IMR-90 (cell line): ENCODE measurements around the gene ACOT4. TPM values are rescaled to one million over a fixed set of nuclear protein-coding genes. Genes with fewer than 3 reads are reported as not detected.
"Not testable (repeated sequence)": the region's sequence is repeated elsewhere in the genome, so short reads cannot be mapped to it uniquely, and the experiment has no call there.

Source experiments
- ATAC-seq: fragments of 200-7000 bp; cut with Tn5 transposase; 2 replicates; pipeline ENCODE4 v1.9.1; 2020; ENCODE audit warnings: low read depth, mild to moderate bottlenecking, moderate library complexity
- BruUV-seq: library from RNA; stranded (reverse); fragments of 400-500 nt; replicated peaks from 2 replicates; lab custom pipeline; 2021; lab: Mats Ljungman, UMichigan
- CTCF ChIA-PET: fragments of 300-600 bp; formaldehyde crosslinking; extraction: SDS; loops from one replicate; lab custom pipeline; 2021; ENCODE audit warnings: antibody characterized with exemption; lab: Yijun Ruan, JAX
- POLR2A ChIA-PET: fragments of 300-600 bp; sonication (Branson Sonifier 250); formaldehyde crosslinking; loops from one replicate; lab custom pipeline; 2022; ENCODE audit warnings: antibody characterized with exemption; ENCODE audit not compliant: unreplicated experiment; lab: Charles Lee
- DNase-seq: peaks from one replicate; pipeline ENCODE4 v3.0.0; 2013
- H2AFZ ChIP-seq: replicated peaks from 2 replicates; pipeline ENCODE3; 2013; ENCODE audit warnings: low read length, mild to moderate bottlenecking; ENCODE audit not compliant: poor library complexity
- H2AK5ac ChIP-seq: 2 replicates; pipeline ENCODE4 v1.6.1; 2013; ENCODE audit warnings: low read depth, low read length, inconsistent platforms
- H2AK9ac ChIP-seq: replicated peaks from 2 replicates; pipeline ENCODE3; 2013; ENCODE audit warnings: mild to moderate bottlenecking, low read depth, low read length, moderate library complexity; ENCODE audit not compliant: poor library complexity
- H2BK120ac ChIP-seq: 2 replicates; pipeline ENCODE4 v1.6.1; 2013; ENCODE audit warnings: low read depth, low read length, inconsistent platforms
- H2BK15ac ChIP-seq: 3 replicates; pipeline ENCODE4 v1.6.1; 2013; ENCODE audit warnings: low read depth, low read length, inconsistent platforms
- H2BK20ac ChIP-seq: 2 replicates; pipeline ENCODE4 v1.6.1; 2013; ENCODE audit warnings: low read depth, mild to moderate bottlenecking, inconsistent platforms, low read length, moderate library complexity
- H2BK5ac ChIP-seq: 2 replicates; pipeline ENCODE4 v1.6.1; 2013; ENCODE audit warnings: mild to moderate bottlenecking, low read depth, low read length, inconsistent platforms; ENCODE audit not compliant: poor library complexity, severe bottlenecking
- H3K14ac ChIP-seq: replicated peaks from 2 replicates; pipeline ENCODE4 v1.6.1; 2013; ENCODE audit warnings: low read depth, low read length, inconsistent platforms
- H3K18ac ChIP-seq: 2 replicates; pipeline ENCODE4 v1.6.1; 2013; ENCODE audit warnings: low read depth, low read length, control low read depth
- H3K23ac ChIP-seq: 2 replicates; pipeline ENCODE4 v1.6.1; 2013; ENCODE audit warnings: low read depth, low read length, inconsistent platforms
- H3K27ac ChIP-seq: 2 replicates; pipeline ENCODE4 v1.5.1; 2013; ENCODE audit warnings: mild to moderate bottlenecking, control low read depth, low read length; ENCODE audit not compliant: insufficient read depth
- H3K27me3 ChIP-seq: 2 replicates; pipeline ENCODE4 v1.6.1; 2013; ENCODE audit warnings: low read length; ENCODE audit not compliant: control insufficient read depth, insufficient read depth
- H3K36me3 ChIP-seq: 2 replicates; pipeline ENCODE4 v1.6.1; 2013; ENCODE audit warnings: low read length, mixed read lengths; ENCODE audit not compliant: control insufficient read depth, insufficient read depth
- H3K4ac ChIP-seq: 2 replicates; pipeline ENCODE4 v1.6.1; 2013; ENCODE audit warnings: low read depth, low read length, inconsistent platforms
- H3K4me1 ChIP-seq: 2 replicates; pipeline ENCODE4 v1.6.1; 2013; ENCODE audit warnings: low read length, mixed read lengths; ENCODE audit not compliant: control insufficient read depth, insufficient read depth
- H3K4me2 ChIP-seq: 2 replicates; pipeline ENCODE4 v1.6.1; 2013; ENCODE audit warnings: low read depth, mild to moderate bottlenecking, control low read depth, low read length, moderate library complexity
- H3K4me3 ChIP-seq: 2 replicates; pipeline ENCODE4 v1.5.1; 2013; ENCODE audit warnings: low read depth, mild to moderate bottlenecking, control low read depth, low read length, moderate library complexity; ENCODE audit not compliant: insufficient read depth
- H3K56ac ChIP-seq: 2 replicates; pipeline ENCODE4 v1.6.1; 2013; ENCODE audit warnings: low read length, inconsistent platforms; ENCODE audit not compliant: insufficient read depth; ENCODE audit errors: extremely low read depth
- H3K79me1 ChIP-seq, 2 experiments: 2 replicates each; pipeline ENCODE4 v1.6.1; 2013; ENCODE audit warnings: low read length in 2 of 2, inconsistent platforms in 1 of 2, low read depth in 1 of 2
- H3K9ac ChIP-seq: 2 replicates; pipeline ENCODE4 v1.6.1; 2013; ENCODE audit warnings: low read depth, low read length, control low read depth
- H3K9me1 ChIP-seq: 2 replicates; pipeline ENCODE4 v1.6.1; 2013; ENCODE audit warnings: low read length, inconsistent platforms; ENCODE audit not compliant: insufficient read depth
- H3K9me3 ChIP-seq: 2 replicates; pipeline ENCODE4 v1.6.1; 2013; ENCODE audit warnings: low read length; ENCODE audit not compliant: control insufficient read depth, insufficient read depth
- H4K20me1 ChIP-seq: 2 replicates; pipeline ENCODE4 v1.6.1; 2013; ENCODE audit warnings: low read length, inconsistent platforms; ENCODE audit not compliant: insufficient read depth
- H4K5ac ChIP-seq: 2 replicates; pipeline ENCODE4 v1.6.1; 2013; ENCODE audit warnings: mild to moderate bottlenecking, low read depth, low read length, control low read depth
- H4K8ac ChIP-seq, 2 experiments: 2 replicates each; pipeline ENCODE4 v1.6.1; 2013; ENCODE audit warnings: low read depth in 2 of 2, low read length in 2 of 2, control low read depth in 1 of 2, inconsistent platforms in 1 of 2
- H4K91ac ChIP-seq: 2 replicates; pipeline ENCODE4 v1.6.1; 2013; ENCODE audit warnings: low read depth, low read length, inconsistent platforms; ENCODE audit not compliant: insufficient read depth
- WGBS, 2 experiments: methylation state at CpG; one replicate each; pipeline versions ENCODE4 v1.1.5 to v1.1.7; 2013; ENCODE audit warnings: missing lambda C conversion rate in 2 of 2; ENCODE audit not compliant: insufficient read length in 1 of 2; ENCODE audit errors: extremely low coverage in 2 of 2; 5-methylcytosine and 5-hydroxymethylcytosine counted together
- dilution Hi-C: fragments of 300-500 bp; cut with HindIII; formaldehyde crosslinking; loops from one replicate; pipeline ENCODE4 v1.14.3; 2018; ENCODE audit warnings: low sequenced_read_pairs; ENCODE audit not compliant: unreplicated experiment
- in situ Hi-C: fragments of 300-500 bp; cut with MboI; formaldehyde crosslinking; loops from 3 replicates; pipeline ENCODE4 v1.14.3; 2019; ENCODE audit warnings: low sequenced_read_pairs, inconsistent platforms, mixed read lengths
- intact Hi-C: fragments of 100-400 bp; cut with micrococcal nuclease; formaldehyde crosslinking; loops from 2 replicates; pipeline ENCODE4 v1.10.0; 2022
- polyA plus RNA-seq, 3 experiments: library from polyadenylated mRNA; depleted of rRNA; stranded (reverse); fragments of >200 nt; gene quantifications; 2 replicates each; pipeline ENCODE4 v1.2.3, GENCODE V29; 2012; ENCODE audit warnings: low replicate concordance in 1 of 3
- total RNA-seq: library from RNA; depleted of rRNA; stranded (reverse); fragments of >200 nt; gene quantifications from 2 replicates; pipeline ENCODE4 v1.2.3, GENCODE V29; 2012

Gene ACOT4
- total and polyA plus RNA-seq, 2 of the 4 experiments (the other 2 are of a cell fraction) = 0.22 to 0.54 TPM

DNA sequence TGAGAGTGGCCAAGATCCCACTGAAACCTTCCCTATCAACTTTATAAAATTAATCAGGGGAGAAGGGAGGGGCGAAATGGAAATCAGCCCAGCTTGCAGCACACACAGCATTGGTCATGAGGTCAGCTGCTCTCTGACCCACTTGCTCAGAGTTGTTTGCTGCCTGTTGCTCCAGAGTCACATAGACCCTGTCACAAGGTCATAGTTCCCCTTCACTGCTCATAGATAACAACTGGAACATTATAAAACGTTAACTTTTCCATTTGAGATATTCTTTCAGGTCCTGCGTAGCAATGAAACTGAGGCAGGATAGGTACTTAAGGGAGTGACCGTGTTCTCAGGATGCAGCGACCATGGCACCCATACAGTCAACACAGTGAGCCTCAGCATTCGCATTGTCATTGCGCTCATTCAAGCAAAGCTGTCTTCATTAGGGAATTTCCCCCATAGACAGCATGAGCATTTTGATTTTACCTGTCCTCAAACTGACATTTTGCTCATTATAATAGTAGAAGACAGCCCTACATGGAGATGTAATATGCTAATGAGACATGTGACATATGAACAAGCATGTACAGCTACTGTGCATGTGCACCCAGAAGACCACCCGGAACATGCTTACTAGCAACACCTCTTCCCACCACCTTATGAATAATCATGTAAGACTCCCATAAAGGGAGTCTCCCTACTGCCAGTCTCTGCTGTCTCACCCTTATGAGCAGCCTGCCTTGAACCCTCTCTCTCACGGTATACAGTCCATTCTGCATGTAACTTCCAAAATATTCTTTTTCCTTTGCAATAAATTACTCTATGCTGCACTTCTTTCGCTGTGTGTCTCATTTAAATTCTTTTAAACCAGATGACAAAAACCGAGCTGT lies 9.3 kb upstream of the ACOT4 start:
- H3K56ac ChIP-seq, POLR2A ChIA-PET, H3K4ac ChIP-seq, in situ Hi-C loops, H3K18ac ChIP-seq, H3K4me1 ChIP-seq, H4K91ac ChIP-seq, dilution Hi-C loops, ATAC-seq, H3K79me1 ChIP-seq, H3K14ac ChIP-seq, H3K4me2 ChIP-seq, intact Hi-C loops, H2BK15ac ChIP-seq, H4K20me1 ChIP-seq, H2AFZ ChIP-seq, H2AK9ac ChIP-seq, H3K9me1 ChIP-seq, H2BK120ac ChIP-seq, CTCF ChIA-PET, H3K27me3 ChIP-seq, H3K23ac ChIP-seq, H3K9ac ChIP-seq, H3K27ac ChIP-seq, DNase-seq, H4K8ac ChIP-seq, H2BK20ac ChIP-seq, BruUV-seq, H4K5ac ChIP-seq, H3K9me3 ChIP-seq, H3K4me3 ChIP-seq, H2BK5ac ChIP-seq, H2AK5ac ChIP-seq: not testable (repeated sequence)
- 94% methylated on average over 3 of the region's 11 CpGs; no CpG with 5 or more reads in 1 of the 2 experiments for WGBS, 2 experiments
- peaks cover 14% of the 10 kb centered on the region for H3K36me3 ChIP-seq
